C4-2B (cell line): ENCODE results near the gene RSRP1.
"Not testable (repeated sequence)": the region's sequence is repeated elsewhere in the genome, so short reads cannot be mapped to it uniquely, and the experiment has no call there.

Experiments used
- CTCF ChIP-seq: fragments of 450-650 bp; conservative IDR thresholded peaks from 2 replicates; pipeline ENCODE4 v1.5.1; 2017; ENCODE audit warnings: mild to moderate bottlenecking
- ZFX ChIP-seq: fragments of 450-650 bp; IDR thresholded peaks from 2 replicates; pipeline ENCODE4 v1.6.1; 2017

GRCh38 chr1:25272238-25272637, 25.0 kb upstream of the RSRP1 start, which contains the start of gene RHD:
- TF ChIP-seq CTCF, ZFX: not testable (repeated sequence)
